GM20431 (cell line): ENCODE results near the gene RRP1B.

Experiments used
- in situ Hi-C: fragments of 300-500 bp; cut with MseI, MboI; formaldehyde crosslinking; loops from one replicate; pipeline ENCODE4 v1.15.0; 2020; ENCODE audit warnings: low sequenced_read_pairs; ENCODE audit not compliant: unreplicated experiment

Gene RRP1B

DNA sequence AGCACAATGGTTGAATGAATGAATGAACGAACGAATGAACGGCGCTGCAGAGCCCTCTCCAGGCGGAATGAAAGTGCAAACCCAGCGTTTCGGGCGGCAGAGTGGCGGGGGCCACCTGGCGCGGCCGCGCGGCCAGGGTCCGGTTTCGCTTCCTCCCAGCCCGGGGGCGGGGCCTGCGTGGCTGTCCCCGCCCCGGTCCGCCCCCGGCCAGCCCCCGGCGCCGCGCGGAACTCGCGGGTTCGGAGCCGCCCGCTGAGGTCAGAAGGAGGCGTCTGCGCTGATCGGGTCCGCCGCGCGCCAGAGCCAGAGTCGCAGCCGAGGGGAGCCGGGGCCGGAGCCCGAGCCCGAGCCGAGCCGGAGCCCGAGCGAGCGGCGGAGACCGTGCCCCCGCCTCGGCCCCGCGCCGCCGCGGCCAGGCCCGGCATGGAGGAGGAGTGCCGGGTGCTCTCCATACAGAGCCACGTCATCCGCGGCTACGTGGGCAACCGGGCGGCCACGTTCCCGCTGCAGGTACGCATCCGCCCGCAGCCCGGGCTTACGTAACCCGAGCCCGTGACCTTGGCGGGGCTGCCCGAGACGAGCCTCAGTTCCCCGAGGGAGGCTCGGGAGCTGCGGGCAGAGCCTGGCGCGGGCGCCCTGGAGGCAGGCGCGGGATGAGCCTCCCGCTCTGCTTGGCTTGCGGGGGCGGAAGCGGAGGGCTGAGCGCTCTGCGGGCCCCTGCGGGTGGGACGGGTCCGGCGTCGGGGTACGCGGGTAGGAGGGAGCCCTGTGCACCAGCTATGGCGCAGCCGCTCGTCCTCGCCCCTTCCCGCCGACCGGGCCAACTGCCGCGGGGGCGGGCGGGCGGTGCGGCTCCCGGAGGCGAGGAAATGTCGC lies 59.8 kb downstream of the RRP1B start, which contains the start of gene PDXK:
TSS of gene PDXK (plus strand) at position 258 of the 876 bp plus-strand sequence. CDS start at position 424, 166 bp downstream.
- in situ Hi-C loops: no loop called here

DNA sequence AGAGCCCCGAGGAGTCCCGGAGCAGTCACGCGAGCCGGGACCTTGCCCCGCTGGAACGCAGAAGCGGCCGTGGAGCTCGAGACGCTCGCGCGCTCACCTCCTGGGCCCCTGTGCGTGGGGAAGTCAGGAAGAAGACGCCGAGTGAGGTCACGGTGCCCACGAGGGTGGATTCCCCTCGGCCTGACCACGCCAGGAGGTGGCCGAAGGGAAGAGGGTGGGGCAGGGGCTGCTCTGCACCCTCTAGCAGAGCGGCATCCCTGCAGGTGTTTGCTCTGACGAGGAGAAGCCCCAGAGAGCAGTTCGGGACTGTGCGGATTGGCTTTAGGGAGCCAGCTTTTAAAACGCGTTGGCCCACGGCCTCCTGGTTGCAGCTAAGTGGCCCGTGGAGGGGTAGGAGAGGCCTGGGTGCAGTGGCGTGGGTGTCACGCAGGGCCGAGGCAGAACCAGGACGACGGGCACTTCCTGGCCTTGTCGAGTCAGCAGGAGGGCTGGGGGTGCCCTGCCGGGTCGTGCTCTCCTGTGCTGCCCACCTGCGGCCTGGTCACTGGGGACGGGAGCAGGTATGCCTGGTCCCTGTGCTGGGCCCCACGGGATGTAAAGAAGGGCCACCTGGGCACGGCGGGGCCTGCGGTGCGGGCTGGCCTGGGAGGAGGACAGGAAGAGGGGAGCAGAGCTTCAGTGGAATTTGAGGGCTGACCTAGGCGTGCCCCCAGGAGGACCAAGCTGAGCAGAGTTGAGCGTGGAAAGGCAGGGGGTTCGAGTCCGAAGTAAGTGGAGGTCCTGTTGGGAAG lies 60.6 kb downstream of the RRP1B start:
- in situ Hi-C loops: no loop called here

DNA sequence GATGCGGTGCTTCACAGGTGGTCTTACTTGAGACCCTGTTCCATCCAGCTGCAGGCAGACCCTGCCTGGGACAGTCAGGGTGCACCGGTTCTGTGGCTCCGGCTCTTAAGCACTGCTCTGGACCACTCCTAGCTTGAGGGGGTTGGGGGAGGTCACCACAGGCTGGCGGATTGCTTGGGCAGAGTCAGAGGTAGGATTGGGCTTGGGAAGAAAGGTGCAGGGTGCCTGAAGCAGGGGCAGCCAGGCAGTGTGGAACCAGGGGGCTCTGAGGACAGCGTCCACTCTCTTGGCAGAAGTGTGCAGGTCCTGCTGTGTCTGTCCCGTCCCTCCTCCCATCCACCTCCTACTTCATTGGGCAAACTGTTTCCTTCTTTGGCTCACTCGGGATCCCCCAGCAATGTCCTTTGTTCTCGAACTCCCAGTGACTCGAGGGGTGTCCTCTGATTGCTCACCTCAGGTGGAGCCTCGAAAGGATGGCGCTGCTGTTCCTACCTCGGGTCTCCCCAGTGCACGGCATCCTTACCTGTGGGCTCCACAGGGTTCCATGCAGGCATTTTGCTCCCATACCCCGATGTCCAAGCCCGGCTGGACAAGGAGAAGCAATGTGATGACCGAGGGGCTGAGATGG lies 61.3 kb downstream of the RRP1B start:
- in situ Hi-C loops: no loop called here

DNA sequence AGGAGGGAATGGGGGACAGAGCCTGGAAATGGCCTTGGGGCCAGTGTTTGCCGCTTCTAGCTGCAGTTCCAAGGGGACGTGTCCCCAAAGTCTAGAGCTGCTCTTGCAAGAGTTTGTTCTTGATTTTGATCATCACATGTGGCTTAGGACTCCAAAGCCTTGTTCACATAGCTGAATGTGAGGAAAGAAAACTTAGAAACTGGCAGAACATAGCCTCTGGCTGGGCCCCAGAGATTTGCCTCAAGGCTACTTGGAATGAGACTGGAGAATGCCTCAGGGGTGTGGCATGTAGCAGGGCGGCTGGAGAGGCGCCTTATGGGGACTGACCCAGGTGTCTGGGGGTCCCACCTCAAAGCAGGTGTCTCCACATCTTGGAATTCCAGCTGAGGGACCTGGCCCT lies 61.8 kb downstream of the RRP1B start:
- in situ Hi-C loops: no loop called here

DNA sequence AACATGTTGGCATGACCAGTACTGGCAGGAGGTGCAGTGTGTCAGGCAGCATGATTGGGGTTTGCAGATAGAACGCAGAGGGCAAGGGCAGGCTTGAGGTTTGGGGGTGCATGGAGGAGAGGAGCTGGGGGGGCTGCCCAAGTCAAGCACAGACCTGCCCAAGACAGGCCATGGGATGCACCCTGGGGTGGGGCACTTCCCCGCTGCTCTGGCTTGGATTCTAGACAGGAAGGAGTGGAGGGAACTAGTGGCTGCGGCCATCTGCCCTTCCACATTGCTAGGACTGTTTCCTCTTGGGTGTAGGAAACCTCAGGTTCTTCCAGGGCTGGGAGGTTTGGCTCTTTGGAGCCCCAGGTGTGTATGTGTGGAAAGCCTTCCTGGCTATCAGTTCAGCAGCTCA lies 62.6 kb downstream of the RRP1B start:
- in situ Hi-C loops: no loop called here

DNA sequence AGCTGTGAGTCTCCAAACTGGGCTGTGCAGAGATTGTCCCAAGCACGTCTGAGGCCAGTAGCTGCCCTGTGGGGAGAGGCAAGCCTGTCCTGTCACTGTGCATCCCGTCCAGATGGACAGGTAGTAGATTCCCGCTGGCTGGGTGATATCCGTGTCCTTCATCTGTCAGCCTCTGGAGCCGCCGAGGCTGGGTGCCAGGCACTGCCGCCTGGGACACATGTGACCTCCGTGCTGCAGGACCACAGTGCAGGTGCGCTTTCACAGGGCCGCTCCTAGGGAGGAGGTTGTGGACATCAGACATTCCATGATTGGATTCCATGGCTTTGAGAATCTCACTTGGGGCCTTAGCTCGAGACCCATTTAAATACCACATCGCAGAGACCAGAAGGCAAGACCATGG lies 64.3 kb downstream of the RRP1B start:
- in situ Hi-C loops: no loop called here

DNA sequence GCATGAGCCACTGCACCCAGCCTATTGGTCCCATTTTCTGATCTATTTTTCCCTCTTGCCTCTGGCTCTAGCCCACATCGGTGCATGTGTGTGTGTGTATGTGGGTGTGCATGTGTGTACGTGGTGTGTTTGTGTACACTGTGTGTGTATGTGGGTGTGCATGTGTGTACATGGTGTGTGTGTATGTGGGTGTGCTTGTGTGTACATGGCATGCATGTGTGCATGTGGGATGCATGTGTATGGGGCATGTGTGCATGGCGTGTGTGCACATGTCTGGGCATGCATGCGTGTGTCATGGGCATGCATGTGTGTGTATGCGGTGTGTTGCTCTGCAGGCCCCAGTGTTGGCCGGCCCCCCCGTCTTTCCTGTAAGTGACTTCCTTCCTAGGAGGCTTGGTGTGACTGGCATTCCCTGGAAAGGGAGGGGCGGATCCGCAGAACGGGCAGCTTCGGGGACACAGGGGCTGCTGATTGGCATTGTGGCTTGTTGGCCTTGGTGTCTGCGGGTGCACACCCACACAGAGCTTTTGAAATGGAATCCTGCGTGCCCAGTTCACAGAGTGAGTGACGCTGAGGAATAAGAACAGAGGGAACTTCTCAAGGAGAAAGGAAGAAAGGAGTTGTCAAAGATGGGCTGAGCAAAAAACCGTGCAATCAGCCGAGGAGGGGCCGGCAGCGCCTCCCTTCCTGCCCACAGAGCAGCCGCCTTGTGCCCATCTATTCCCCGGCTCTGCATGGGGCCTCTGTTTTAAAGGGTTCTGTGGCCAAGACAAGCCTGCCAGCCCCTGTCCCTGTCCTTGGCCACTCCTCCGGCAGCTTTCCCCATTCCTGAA lies 67.5 kb downstream of the RRP1B start:
- in situ Hi-C loops: no loop called here

DNA sequence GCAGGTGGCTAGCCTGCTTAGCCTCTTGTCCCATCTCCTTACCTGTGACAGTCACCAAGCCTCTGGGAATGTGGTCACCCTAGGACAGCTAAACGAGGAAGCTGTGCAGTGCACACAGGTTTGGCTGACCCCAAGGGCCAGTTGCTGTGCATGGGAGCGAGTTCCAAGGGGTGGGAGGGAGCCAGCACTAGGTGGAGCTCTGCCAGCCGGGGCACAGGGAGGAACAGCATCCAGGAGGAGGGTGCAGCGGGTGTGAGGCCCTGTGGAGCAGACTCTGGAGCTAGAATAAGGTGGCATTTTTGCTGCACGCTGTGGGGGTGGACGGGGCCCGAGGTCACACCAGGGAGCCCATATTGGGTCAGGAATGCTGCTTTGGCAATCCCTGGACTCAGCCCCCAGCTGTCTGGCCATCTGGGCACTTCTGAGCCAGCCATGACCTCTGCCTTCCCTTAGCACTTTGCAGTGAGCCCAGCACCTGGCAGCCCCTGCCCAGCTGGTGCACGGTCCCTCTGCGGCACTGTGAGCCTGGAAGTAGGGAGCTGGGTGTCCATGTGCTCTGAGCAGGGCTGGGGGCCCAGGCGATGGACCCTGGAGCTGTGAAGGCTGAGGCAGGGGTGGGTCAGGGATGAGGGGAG lies 68.3 kb downstream of the RRP1B start:
- in situ Hi-C loops: no loop called here

DNA sequence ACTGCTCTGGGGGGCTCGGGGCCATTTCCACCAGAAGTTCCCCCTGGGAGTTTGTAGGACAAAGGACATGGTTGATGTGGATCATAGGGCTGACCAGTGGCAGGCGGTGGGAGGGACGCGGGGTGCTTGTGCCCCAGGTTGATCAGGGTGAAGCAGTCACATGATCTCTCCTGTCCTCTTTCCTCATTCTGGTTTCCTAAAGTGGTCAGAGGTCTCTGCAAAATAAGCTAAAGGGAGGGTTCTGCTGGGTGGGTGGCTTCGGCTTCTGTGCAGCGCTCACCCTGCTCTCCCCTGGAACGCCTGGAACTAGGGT lies 68.8 kb downstream of the RRP1B start:
- in situ Hi-C loops: no loop called here

DNA sequence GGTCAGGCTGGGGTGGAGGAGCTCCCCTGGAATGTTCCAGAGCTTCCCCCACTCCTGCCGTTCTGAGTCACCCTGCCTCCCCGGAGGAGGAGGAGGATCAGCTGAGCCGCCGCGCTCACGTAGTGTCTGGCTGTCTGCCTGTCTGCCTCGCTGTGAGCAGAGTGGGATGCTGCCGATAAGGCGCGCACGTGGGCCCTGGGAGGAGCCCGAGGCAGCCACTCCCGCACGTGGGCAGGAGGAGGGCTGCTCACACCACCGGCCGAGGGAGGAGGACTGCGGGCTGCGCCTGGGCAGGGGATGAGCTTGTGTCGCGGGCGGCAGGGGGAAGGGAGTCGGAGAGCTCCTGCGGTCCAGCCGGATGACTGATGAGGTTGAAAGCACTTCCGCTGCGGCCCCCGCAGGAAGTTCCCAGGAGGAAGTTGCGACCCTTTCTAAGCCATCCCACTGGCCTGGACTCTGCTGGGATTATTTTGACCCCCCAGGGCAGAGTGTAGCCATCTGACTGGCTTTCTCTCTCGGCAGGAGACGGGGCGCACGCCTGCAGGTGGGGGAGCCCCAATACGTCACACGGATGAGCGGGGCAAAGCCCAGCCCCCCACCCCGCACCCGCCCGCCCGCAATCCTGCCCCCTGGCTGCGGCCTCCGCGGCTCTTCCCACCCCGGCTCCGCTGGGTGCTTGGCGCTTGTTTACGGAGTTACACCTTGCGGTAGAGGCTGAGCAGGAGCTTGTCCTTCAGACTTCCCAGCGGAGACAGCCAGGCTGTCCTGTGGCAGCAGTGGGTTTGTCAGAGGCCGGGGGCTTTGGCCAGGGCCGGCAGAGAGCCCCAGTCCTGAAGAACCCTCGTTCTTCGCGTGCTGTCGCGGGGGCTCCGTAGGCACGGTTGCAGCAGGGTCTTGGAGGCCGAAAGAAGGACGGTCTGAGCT lies 69.4 kb downstream of the RRP1B start:
- in situ Hi-C loops: no loop called here

DNA sequence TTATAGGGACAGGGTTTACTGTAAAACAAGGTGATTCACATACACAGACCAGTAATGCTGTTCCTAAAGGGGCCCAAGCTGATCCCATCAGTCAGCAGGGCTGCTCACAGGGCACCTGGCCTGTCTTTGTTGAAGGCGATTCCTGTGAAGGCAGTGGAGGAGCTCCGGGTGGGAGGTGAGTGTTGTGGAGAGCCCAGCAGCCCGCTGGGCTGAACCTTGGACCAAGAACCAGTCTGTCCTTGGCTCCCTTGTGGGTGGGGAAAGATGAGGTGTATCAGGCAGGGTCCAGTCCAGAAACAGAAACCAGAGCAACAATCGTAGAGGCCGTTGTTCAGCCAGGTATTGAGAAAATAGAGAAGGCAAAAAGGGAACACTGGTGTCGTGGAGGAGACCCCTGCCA lies 72.1 kb downstream of the RRP1B start:
- in situ Hi-C loops: no loop called here

DNA sequence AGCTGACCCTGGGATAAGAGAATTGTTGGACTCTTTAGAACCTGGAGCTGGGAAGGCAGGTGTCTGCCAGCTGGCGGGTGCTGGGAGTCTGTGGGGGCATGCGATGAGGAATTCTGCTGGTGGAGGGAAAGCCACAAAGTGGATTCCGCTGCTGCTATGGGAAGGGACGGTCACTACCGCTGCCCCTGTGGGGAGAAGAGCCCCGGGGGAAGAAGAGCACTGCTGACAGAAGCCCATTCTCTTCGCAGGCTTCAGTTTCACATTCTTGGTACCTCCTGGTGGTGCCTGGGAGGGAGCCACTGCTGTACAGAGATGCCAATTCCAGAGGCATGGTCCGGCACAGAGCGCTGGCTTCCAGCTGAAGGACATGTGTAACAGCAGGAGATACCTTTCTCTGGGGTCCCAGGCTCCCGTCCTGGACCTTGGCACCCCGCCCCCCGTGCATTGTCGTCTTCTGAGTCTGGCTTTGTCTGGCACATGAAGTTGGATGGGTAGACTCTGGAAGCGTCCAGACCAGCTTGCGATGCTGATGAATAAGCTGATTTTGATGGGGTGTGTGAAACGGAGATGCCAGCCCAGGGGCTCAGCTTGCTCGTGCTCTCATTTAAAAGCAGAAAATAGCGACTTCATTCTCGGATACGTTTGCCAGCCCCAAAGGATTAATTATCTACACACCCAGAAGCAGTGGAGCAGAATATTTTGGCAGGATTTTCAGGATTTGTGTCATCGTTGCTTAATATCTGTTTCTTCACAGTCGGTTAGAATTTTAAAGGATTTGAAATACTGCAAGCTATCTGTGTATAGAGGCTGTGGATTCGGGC lies 72.7 kb downstream of the RRP1B start:
- in situ Hi-C loops: no loop called here

DNA sequence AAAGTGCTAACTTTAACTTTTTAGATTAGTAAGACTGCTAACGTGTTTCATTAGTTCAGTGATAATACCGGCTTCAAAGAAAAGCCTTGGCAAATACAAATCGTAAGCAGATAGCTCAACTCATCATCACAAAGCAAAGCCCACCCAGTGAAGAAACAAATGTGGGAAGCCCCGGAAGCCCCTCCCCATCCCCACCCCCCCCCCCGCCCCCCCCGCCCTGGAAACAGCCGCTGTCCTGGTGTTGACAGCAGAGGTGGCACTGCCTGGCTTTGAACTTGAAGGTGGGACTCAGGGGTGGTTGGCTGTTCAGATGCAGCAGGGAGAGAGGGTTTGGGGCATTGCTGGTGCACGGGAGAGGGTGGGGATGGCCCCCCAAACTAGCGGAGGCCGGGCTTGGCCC lies 73.7 kb downstream of the RRP1B start:
- in situ Hi-C loops: no loop called here

DNA sequence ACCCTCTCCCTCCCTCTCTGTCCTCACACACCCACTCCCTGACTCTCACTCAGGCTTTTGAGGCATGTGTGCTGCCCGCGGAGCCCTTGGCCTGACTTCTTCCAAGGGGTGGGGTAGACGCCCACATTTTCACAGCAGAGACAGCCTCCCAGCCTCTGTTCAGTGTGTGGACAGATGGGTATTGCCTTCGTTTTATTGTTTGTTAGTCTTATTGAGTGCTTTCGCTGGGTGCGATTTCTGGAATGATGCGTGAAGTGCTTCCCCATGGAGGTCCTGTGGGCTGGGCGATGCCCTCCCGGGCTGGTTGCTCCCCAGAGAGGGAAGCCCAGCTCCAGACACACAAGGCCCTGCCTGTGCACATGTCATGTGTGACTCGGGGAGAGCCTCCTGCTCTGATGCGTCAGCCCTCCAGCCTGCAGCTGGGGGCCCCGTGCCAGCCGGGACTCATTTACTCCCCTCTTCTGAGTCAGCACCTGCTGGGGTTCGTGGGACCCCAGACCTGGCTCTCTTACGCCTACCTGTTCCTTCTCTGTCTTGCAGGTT lies 74.2 kb downstream of the RRP1B start:
- in situ Hi-C loops: no loop called here

DNA sequence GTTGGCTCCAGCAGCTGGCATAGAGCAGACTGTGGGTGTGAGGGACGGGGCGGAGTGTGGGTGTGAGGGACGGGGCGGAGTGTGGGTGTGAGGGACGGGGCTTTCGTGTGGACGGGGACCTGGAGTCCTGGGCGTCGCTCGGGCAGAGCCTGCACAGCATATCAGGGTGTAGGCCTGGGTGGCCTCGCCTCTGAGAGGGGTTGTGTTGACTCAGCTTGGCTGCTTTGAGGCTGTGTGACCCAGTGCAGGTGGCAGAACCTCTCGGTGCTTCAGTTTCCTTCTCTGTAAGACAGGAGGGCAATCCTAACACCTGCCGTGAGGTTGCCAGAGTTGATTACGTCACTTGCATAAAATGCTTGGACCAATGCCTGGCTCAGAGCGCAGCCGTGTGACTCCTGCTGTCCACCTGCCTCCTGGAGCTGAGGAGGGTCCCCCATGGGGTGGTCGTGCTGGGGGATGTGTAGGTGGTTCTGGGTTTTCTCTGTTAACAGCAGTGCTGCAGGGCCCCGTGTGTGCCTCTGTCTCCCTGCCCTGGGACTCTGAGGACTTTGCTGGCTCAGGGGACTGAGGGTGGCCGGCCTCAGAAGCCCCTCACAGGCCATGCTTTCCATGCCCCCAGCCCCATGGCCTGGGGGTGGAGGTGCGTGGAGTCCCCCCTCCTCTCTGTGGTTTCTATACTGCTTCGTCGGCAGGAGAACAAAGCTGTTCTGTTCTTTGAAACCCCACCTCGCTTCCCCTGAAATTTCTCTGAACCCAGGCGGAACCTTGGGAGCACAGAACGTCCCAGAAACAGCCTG lies 75.0 kb downstream of the RRP1B start:
- in situ Hi-C loops: no loop called here

DNA sequence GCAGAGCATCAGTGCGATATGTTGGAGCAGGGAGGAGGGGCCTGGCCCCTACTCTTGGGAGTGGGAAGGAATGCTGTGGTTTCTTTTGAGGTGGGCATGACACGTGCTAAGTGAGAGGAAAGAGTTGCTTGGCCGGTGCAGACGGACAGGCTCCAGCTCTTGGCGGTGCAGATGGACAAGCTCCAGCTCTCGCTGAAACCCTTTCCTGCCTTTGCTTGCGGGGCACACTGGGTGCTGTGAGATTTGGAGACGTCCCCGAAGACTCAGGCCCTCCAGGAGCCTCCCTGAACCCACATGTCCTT lies 75.5 kb downstream of the RRP1B start:
- in situ Hi-C loops: no loop called here
